SU-DHL-6 (cell line): ENCODE results near the gene SNX30.

ENCODE experiments used
- H2AFZ ChIP-seq: fragments of 200-600 bp; sonication (generic); 2 replicates; pipeline ENCODE4 v1.6.1; 2014; ENCODE audit warnings: low read depth, mild to moderate bottlenecking, moderate library complexity, mixed read lengths, antibody characterized with exemption, low read length; ENCODE audit not compliant: severe bottlenecking
- H3F3A ChIP-seq: fragments of 200-600 bp; shearing (Covaris generic); 2 replicates; pipeline ENCODE4 v1.6.0; 2016; ENCODE audit warnings: antibody characterized with exemption, mild to moderate bottlenecking; ENCODE audit not compliant: insufficient read depth
- H3K27ac ChIP-seq: fragments of 200-600 bp; sonication (generic); 2 replicates; pipeline ENCODE4 v1.5.1; 2016; ENCODE audit warnings: low read depth, mild to moderate bottlenecking, low read length, moderate library complexity, mixed read lengths
- H3K27me3 ChIP-seq: fragments of 200-600 bp; sonication (generic), shearing (Covaris generic); 2 replicates; pipeline ENCODE4 v1.6.0; 2014; ENCODE audit warnings: mild to moderate bottlenecking, low read length
- H3K36me3 ChIP-seq: fragments of 200-600 bp; sonication (generic); 2 replicates; pipeline ENCODE4 v1.6.1; 2014; ENCODE audit warnings: mild to moderate bottlenecking, low read length, mixed read lengths
- H3K4me2 ChIP-seq: fragments of 300-600, 200-600 bp; shearing (Covaris generic), sonication (generic); 2 replicates; pipeline ENCODE4 v1.6.0; 2014; ENCODE audit warnings: low read length, low read depth, mild to moderate bottlenecking; ENCODE audit not compliant: poor library complexity, severe bottlenecking
- H3K4me3 ChIP-seq: fragments of 200-600 bp; sonication (generic); 2 replicates; pipeline ENCODE4 v1.5.1; 2014; ENCODE audit warnings: antibody characterized with exemption, low read length, mild to moderate bottlenecking, mixed read lengths; ENCODE audit not compliant: insufficient read depth, poor library complexity, severe bottlenecking
- H3K79me2 ChIP-seq: fragments of 200-600 bp; sonication (generic); 2 replicates; pipeline ENCODE4 v1.6.1; 2014; ENCODE audit warnings: mild to moderate bottlenecking, low read length, moderate library complexity; ENCODE audit not compliant: insufficient read depth
- H3K9ac ChIP-seq: fragments of 200-600 bp; sonication (generic); 2 replicates; pipeline ENCODE4 v1.7.0; 2014; ENCODE audit warnings: mild to moderate bottlenecking, low read length
- H3K9me2 ChIP-seq: fragments of 200-600 bp; sonication (generic); replicated peaks from 2 replicates; pipeline ENCODE4 v1.6.1; 2014; ENCODE audit warnings: low read length; ENCODE audit not compliant: insufficient read depth
- H3K9me3 ChIP-seq: fragments of 200-600 bp; sonication (generic); 2 replicates; pipeline ENCODE4 v1.6.1; 2014; ENCODE audit warnings: low read length, mixed read lengths; ENCODE audit not compliant: insufficient read depth
- H4K20me1 ChIP-seq: fragments of 200-600 bp; sonication (generic); 2 replicates; pipeline ENCODE4 v1.6.1; 2014; ENCODE audit warnings: low read depth, mild to moderate bottlenecking, antibody characterized with exemption, low read length, moderate library complexity, mixed read lengths
- CTCF ChIP-seq: fragments of 200-600 bp; sonication (generic); IDR thresholded peaks from one replicate; pipeline ENCODE4 v1.5.1; 2017; ENCODE audit warnings: antibody characterized with exemption, mild to moderate bottlenecking, low read length, moderate library complexity; ENCODE audit not compliant: insufficient read depth, poor library complexity, severe bottlenecking
- EZH2phosphoT487 ChIP-seq: fragments of 200-600 bp; sonication (generic), shearing (Covaris generic); conservative IDR thresholded peaks from 2 replicates; pipeline ENCODE4 v1.6.1; 2018; ENCODE audit warnings: mild to moderate bottlenecking, antibody characterized with exemption, low read length, moderate library complexity, mixed read lengths

SNX30 gene

DNA sequence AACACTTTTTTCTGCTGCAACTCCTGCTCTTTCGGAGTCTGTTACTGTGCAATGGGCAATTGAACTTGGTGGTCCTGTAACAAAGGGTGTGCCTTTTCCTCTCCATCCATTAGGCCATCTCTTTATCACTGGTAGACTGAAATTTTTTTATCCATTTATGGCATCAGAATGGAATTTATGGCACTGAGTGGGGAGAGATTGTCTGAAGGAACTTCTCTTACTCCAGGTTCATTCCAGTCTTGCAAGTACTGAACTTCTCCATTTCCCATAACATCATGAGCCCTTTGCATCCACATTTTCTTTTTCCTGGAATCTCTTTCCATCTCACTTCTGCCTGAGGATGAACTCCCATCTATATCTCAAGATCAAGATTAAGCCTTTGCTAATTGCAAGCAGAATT, 130.1 kb downstream of the SNX30 start:
- H3F3A ChIP-seq: no peaks in the 10 kb centered on the region
- H3K27me3 ChIP-seq: no peaks in the 10 kb centered on the region
- H4K20me1 ChIP-seq: no peaks in the 10 kb centered on the region
- H2AFZ ChIP-seq: no peak overlapping the region
- TF ChIP-seq EZH2phosphoT487: no peak
- TF ChIP-seq CTCF: no peak
- H3K4me2 ChIP-seq: no peak overlapping the region
- no peaks in the 10 kb centered on the region for H3K9me3 ChIP-seq
- no peaks in the 10 kb centered on the region for H3K79me2 ChIP-seq
- no peak overlapping the region for H3K27ac ChIP-seq
- H3K4me3 ChIP-seq: no peak overlapping the region
- no peak overlapping the region for H3K9ac ChIP-seq
- H3K36me3 ChIP-seq: no peaks in the 10 kb centered on the region
- H3K9me2 ChIP-seq: no peaks in the 10 kb centered on the region

DNA sequence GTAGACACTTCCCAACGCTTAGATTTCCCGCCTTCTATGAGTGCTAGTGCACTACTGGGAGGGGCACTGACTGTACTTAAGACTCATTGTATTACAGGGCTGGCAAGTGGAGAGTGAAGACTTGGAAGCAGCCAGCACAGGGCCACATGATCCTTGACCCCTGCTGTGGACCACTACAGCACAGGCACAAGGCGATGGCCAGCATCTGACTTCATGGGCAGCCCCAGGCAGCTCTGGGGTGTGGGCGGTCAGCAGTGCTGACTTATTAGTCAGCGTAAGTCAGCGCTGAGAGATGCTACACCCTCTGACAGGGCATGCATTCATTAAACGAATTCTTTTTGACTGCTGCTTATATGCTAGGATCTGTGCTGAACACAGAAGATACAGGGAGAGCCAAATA, 130.8 kb downstream of the SNX30 start:
- Histone ChIP-seq H2AFZ (no peak overlapping the region), H3K79me2 (no peaks in the 10 kb centered on the region), H3K4me2 (no peak overlapping the region), H3K9me3 (no peaks in the 10 kb centered on the region), H3K9ac (no peak overlapping the region), H3K27ac (no peak overlapping the region), H3K9me2 (no peaks in the 10 kb centered on the region), H3K36me3 (no peaks in the 10 kb centered on the region), H4K20me1 (no peaks in the 10 kb centered on the region), H3F3A (no peaks in the 10 kb centered on the region), H3K4me3 (no peak overlapping the region), H3K27me3 (no peaks in the 10 kb centered on the region)
- TF ChIP-seq CTCF: no peak
- TF ChIP-seq EZH2phosphoT487: no peak

- Histone ChIP-seq H3K27me3 (no peaks in the 10 kb centered on the region), H3K9me2 (no peaks in the 10 kb centered on the region), H3K4me2 (no peak overlapping the region)
Observed at GRCh38 chr9:112884101-112884500, 133.5 kb downstream of the SNX30 start.

More at GRCh38 chr9:112884101-112884500, 133.5 kb downstream of the SNX30 start:
- H3K27ac ChIP-seq: no peak overlapping the region
- no peaks in the 10 kb centered on the region for H4K20me1 ChIP-seq
- no peaks in the 10 kb centered on the region for H3F3A ChIP-seq
- no peaks in the 10 kb centered on the region for H3K79me2 ChIP-seq
- H3K36me3 ChIP-seq: no peaks in the 10 kb centered on the region
- H3K9me3 ChIP-seq: no peaks in the 10 kb centered on the region
- H2AFZ ChIP-seq: no peak overlapping the region
- no peak for TF ChIP-seq EZH2phosphoT487
- no peak for TF ChIP-seq CTCF
- no peak overlapping the region for H3K4me3 ChIP-seq
- H3K9ac ChIP-seq: no peak overlapping the region
